Activated CD4-positive, alpha-beta T cell treated with anti-CD3 and anti-CD28 coated beads for 24 hours (primary cell): Measurements from ENCODE around the gene VASH2.
"Not testable (repeated sequence)": the region's sequence is repeated elsewhere in the genome, so short reads cannot be mapped to it uniquely, and the experiment has no call there.

Experiments
- DNase-seq, 2 donors: peaks; one replicate each; pipeline ENCODE4 v3.0.0-alpha.2; 2020; ENCODE audit warnings: low read depth in 2 of 2

Gene VASH2

GRCh38 chr1:212950243-212951125, at the start of gene VASH2:
Gene VASH2, plus strand, starts transcription at chr1:212950541. Its CDS starts 1,002 bp downstream, at chr1:212951543.
- DNase-seq, result peak; percentile 31 to 60

GRCh38 chr1:212901290-212901689, 49.1 kb upstream of the VASH2 start:
- DNase-seq, result no peak

GRCh38 chr1:212902054-212902453, 48.3 kb upstream of the VASH2 start:
- DNase-seq, result no peak

GRCh38 chr1:212903664-212904063, 46.7 kb upstream of the VASH2 start:
- no peak for DNase-seq

- not testable (repeated sequence) for DNase-seq
These were observed 42.3 kb upstream of the VASH2 start for GRCh38 chr1:212908071-212908470.

- DNase-seq, result no peak
These were observed 41.4 kb upstream of the VASH2 start for GRCh38 chr1:212908971-212909370.

GRCh38 chr1:212909652-212910063, 40.7 kb upstream of the VASH2 start:
- no peak for DNase-seq

GRCh38 chr1:212910213-212910612, 40.1 kb upstream of the VASH2 start:
- not testable (repeated sequence) for DNase-seq

- DNase-seq, result not testable (repeated sequence)
These were observed 36.7 kb upstream of the VASH2 start for GRCh38 chr1:212913638-212914037.

GRCh38 chr1:212914110-212914509, 36.2 kb upstream of the VASH2 start:
- not testable (repeated sequence) for DNase-seq

- DNase-seq, result no peak
These were observed 35.6 kb upstream of the VASH2 start for GRCh38 chr1:212914789-212915188.

- no peak for DNase-seq
These were observed 34.9 kb upstream of the VASH2 start for GRCh38 chr1:212915245-212916091.

- no peak for DNase-seq
These were observed 33.7 kb upstream of the VASH2 start for GRCh38 chr1:212916481-212917133.

- DNase-seq, result no peak
These were observed 33.2 kb upstream of the VASH2 start for GRCh38 chr1:212917134-212917485.

GRCh38 chr1:212917858-212918257, 32.5 kb upstream of the VASH2 start:
- DNase-seq, result no peak

GRCh38 chr1:212918824-212919223, 31.5 kb upstream of the VASH2 start:
- no peak for DNase-seq

- DNase-seq, result no peak
These were observed 30.1 kb upstream of the VASH2 start for GRCh38 chr1:212920246-212920645.

- no peak for DNase-seq
These were observed 29.4 kb upstream of the VASH2 start for GRCh38 chr1:212920896-212921295.

- DNase-seq, result no peak
These were observed 28.3 kb upstream of the VASH2 start for GRCh38 chr1:212922016-212922415.

GRCh38 chr1:212926372-212926771, 24.0 kb upstream of the VASH2 start:
- no peak for DNase-seq

- no peak for DNase-seq
These were observed 21.7 kb upstream of the VASH2 start for GRCh38 chr1:212928323-212929291.
